ENCODE results near the gene RAB18. TPM values are rescaled to one million over a fixed set of nuclear protein-coding genes. Genes with fewer than 3 reads are reported as not detected.
"Not testable (repeated sequence)": the region's sequence is repeated elsewhere in the genome, so short reads cannot be mapped to it uniquely, and the experiment has no call there.

RAB18 gene
- 51.3 TPM for total RNA-seq

GRCh38 chr10:27504007-27504807, at the start of gene RAB18:
TSS of gene RAB18 (plus strand) at chr10:27504304. CDS start at chr10:27504370, 66 bp downstream.
- DNase-seq (ENCODE audit: low spot score), result peak; percentile 99
- peak; percentile 96 for ATAC-seq

- ATAC-seq (no peak), DNase-seq (ENCODE audit: low spot score) (no peak)
Measured at GRCh38 chr10:27454837-27455236, 49.3 kb upstream of the RAB18 start.

- ATAC-seq (no peak), DNase-seq (ENCODE audit: low spot score) (no peak)
Measured at GRCh38 chr10:27457261-27457945, 46.7 kb upstream of the RAB18 start.

GRCh38 chr10:27457966-27458365, 46.1 kb upstream of the RAB18 start:
- ATAC-seq, result no peak
- no peak for DNase-seq (ENCODE audit: low spot score)

- DNase-seq (ENCODE audit: low spot score) (no peak), ATAC-seq (no peak)
Measured at GRCh38 chr10:27461312-27461711, 42.8 kb upstream of the RAB18 start.

- ATAC-seq (no peak), DNase-seq (ENCODE audit: low spot score) (no peak)
Measured at GRCh38 chr10:27463961-27464360, 40.1 kb upstream of the RAB18 start.

- ATAC-seq (no peak), DNase-seq (ENCODE audit: low spot score) (no peak)
Measured at GRCh38 chr10:27464993-27465392, 39.1 kb upstream of the RAB18 start.

GRCh38 chr10:27465596-27465995, 38.5 kb upstream of the RAB18 start:
- DNase-seq (ENCODE audit: low spot score); ATAC-seq: not testable (repeated sequence)

- ATAC-seq (no peak), DNase-seq (ENCODE audit: low spot score) (no peak)
Measured at GRCh38 chr10:27470885-27471284, 33.2 kb upstream of the RAB18 start.

GRCh38 chr10:27474741-27475140, 29.4 kb upstream of the RAB18 start:
- ATAC-seq (no peak), DNase-seq (ENCODE audit: low spot score) (no peak)

- no peak for ATAC-seq
- no peak for DNase-seq (ENCODE audit: low spot score)
Measured at GRCh38 chr10:27479016-27479415, 25.1 kb upstream of the RAB18 start.

- DNase-seq (ENCODE audit: low spot score), result no peak
- ATAC-seq, result no peak
Measured at GRCh38 chr10:27481486-27481885, 22.6 kb upstream of the RAB18 start.

GRCh38 chr10:27482984-27483956, 20.8 kb upstream of the RAB18 start:
- ATAC-seq (no peak), DNase-seq (ENCODE audit: low spot score) (no peak)

- no peak for ATAC-seq
- DNase-seq (ENCODE audit: low spot score), result no peak
Measured at GRCh38 chr10:27485368-27485767, 18.7 kb upstream of the RAB18 start.

GRCh38 chr10:27485986-27486385, 18.1 kb upstream of the RAB18 start:
- DNase-seq (ENCODE audit: low spot score) (no peak), ATAC-seq (no peak)

- no peak for ATAC-seq
- DNase-seq (ENCODE audit: low spot score), result no peak
Measured at GRCh38 chr10:27490807-27491206, 13.3 kb upstream of the RAB18 start.

GRCh38 chr10:27494116-27494805, 9.8 kb upstream of the RAB18 start:
- no peak for DNase-seq (ENCODE audit: low spot score)
- ATAC-seq, result no peak

- ATAC-seq (no peak), DNase-seq (ENCODE audit: low spot score) (no peak)
Measured at GRCh38 chr10:27496137-27496536, 8.0 kb upstream of the RAB18 start.

GRCh38 chr10:27500096-27500495, 4.0 kb upstream of the RAB18 start:
- ATAC-seq, result no peak
- DNase-seq (ENCODE audit: low spot score), result no peak

- DNase-seq (ENCODE audit: low spot score) (no peak), ATAC-seq (no peak)
Measured at GRCh38 chr10:27500886-27501285, 3.2 kb upstream of the RAB18 start.

Measured in left lobe of liver (tissue), 2 donors.